ENCODE data around the gene DNM3.

Gene DNM3

DNA sequence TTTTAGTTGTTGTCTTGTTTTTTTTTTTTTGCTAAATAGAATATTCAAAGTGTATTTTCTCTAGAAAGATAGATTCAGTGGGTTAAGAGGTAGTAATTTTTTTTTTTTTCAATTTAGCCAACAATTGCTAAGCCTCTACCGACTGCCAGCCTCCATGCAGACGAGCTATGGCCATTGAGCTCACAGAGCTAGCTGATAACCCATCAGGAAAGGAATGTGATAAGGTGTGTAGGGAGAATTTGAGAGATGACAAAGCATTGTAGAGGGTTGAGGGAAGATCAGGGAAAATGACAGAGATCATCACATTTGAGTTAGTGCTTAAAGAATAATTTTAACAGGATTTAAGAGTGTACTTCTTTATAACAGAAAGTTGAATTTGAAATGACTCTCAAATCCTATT is 30.6 kb downstream of the DNM3 start:
- no peak for DNase-seq (ENCODE audit: low read depth)

DNA sequence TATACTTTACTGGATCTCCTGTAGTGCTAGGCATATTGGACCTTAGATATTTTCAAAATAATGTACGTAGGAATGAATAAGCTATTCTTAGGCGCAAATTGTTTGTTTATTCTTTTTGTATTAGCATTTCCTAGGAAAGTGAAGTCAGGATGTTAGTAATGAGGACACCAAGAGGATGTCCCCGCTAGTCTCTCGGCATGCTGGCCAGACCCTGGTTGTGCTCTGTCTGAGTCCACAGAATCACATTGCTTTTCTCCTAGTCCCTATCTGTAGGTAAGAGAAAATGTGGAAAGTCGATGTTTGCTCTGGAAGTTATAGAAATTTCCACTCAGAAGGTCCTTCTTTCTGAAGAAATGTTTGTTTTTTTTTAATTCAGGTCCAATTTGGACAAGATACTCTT is 31.1 kb downstream of the DNM3 start:
- no peak for DNase-seq (ENCODE audit: low read depth)

DNA sequence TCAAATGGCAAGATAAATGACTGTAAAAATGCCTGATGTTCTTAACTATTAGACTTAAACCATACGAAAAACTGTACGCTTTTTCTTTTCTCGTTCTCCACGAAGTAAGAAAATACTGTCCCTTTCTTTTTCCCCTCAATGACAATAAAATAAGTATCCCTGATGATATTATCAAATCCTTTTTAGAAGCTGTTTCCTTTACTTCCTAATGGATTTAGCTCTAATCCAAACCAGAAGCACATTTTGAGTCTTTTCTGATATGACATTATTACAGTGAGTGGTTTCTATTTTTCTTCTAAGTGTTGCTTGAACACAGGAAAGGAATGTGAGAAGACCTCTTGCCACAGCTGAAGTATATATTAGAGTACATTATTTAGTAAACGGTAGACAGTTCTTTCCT is 32.4 kb downstream of the DNM3 start:
- DNase-seq (ENCODE audit: low read depth), result no peak

DNA sequence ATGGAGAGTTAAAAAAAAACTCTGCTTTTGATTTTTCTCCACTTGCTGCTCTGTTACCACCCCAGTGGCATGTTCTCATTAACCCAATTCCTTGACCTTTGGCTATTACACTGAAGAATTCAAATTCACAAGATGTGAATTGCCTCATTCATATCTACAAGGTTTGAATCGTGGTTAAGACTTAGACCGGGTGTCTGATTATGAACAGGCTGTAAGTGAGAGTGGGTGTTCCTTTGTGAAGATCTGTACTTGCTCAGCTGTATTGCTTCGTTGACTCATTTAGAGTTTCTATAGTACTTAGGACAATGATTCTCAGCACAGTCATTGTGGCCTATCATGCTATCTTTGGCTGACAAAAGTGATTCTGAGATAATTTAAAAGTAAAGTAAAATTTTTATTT is 36.4 kb downstream of the DNM3 start:
- no peak for DNase-seq (ENCODE audit: low read depth)

DNA sequence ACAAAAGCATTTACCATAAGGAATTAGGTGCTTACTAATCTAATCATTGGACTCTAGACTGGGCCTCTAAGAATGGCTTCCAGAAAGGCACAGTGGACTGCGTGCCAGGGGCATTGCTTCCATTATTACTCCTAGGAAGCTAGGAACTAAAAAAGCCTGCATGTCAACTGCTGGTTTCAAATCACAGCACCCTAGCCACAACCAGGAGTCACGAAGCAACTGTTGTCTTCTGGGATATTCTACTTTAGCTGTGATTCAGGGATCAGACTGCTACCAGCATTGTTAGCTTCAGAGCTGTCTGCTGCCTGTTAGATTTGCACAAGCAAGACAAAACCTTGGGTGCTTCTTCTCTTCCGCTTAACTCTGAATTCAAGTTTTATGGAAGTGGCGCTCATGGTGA is 38.3 kb downstream of the DNM3 start:
- no peak for DNase-seq (ENCODE audit: low read depth)

DNA sequence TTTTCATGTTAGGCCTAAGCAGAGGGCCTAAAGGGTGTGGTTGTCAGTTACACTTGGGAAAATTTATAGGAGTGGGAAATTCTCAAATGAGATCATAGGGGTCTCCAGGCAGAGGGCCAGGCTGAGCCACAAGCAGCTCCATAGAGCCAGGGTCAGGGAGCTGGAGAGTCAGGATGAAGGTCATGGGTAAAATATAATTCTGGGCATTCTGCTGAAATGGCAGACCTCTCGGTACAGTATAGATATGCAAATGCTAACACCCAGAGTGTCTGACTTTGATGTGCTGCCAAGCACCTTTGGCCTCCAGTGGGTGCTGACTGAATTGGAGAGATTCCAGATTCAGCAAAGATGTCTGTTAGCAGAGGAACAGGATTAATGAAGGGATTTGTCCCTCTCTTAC is 40.1 kb downstream of the DNM3 start:
- DNase-seq (ENCODE audit: low read depth), result no peak

DNA sequence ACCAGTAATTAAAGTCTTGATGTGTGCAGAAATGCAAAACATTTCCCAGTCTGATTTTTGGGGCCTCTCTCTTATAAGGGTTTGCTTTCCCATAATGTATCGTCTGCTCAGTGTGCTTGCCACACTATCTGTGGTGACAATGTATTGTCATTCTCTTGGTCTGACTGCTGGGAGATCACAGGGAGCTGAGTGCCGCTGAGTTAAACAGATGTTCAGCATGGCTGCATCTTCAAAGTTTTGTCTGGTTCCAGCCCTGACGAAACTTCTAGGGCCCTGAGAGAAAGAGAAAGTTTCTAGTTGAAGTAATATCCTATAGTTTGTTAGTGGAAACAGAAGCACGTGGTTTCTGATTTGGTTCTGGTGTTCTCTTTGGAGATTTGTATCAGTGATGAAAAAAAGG is 42.6 kb downstream of the DNM3 start:
- DNase-seq (ENCODE audit: low read depth), result no peak

DNA sequence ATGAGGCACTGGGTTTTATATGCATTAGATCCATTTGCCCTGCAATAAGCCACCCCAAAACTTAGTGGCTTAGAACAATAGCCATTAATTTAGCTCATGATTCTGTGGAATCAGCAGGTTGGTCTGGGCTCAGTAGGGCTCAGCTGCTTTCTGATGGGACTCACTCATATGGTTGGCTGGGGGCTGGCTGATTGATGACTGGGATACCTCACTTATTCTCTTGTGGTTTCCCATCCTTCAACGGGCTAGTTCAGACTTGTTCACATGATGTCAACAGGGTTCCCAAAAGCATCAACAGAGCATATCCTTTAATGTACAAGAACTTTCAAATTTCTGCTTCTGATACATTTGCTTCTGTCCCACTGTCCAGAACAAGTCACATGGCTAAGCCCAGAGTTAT is 43.2 kb downstream of the DNM3 start:
- no peak for DNase-seq (ENCODE audit: low read depth)

DNA sequence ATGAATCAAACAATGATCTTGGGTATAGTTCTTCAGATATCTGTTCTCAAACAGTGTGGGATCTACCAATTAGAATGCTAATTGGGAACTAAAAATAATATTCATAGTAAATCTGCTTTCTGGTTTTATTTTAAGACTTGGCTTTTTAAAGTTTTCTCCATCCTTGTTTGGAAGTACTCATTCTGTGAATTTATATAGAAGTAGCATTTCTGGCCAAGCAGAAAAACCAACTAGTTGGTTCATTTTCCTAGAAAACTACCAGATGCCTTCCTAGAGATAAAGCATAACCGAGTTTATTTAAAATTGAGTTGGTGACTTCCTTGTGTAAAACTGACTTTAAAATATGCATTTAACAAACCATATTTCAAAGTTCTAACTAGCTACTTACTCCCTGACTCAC is 48.8 kb downstream of the DNM3 start:
- DNase-seq (ENCODE audit: low read depth), result no peak

DNA sequence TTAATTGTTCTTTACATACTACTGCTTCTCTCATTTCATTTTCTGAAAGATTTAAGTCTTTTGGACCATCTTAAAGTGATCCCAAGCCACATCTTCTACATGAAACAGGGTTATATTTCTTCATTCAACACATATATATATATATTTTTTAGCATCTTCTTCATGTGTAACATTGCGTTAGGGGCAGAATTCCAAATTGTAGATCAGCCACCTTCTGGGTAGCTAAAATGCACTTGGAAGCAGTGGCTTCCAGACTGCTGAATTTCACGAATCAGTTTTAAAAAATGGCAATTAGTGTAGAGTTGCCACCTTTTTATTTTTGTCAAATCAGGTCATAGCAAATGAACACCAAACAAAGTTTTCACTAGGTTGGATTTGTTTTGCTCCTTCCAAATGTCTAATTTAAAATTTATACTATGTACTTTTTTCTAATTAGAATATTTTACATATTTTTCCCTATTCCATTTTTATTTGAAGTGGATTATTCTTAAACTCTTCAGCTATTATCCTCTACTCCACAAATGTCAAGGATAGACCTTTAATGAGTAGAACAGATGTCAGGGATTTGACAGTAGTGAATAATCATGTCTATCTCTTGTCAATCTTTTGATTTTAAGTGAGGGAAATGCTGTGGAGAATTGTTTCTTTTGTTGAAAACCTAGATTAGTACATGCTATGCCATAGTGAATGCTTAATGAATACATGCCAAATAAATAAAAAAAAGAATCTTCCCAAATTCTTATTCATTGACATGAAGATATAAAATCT is 55.8 kb downstream of the DNM3 start:
- no peak for DNase-seq (ENCODE audit: low read depth)

DNA sequence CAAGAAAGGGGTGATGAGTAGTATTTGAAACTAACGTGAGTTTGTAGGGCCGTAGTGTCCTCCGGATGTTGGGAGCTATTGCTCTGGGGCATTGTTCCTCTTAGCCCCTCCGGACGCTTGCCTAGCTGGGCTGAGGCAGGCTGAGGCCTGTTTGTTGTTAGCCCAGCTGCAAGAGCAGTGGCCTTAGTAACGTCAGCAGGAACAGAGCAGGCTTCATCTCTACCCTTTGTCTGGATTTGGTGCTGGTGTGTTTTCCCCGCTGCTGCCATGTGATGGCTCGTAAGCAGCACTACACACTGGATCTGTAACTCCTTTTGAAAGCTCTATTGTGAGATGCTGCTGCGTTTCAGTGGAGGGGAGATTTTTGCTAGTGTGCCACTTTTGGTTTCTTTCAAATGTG is 57.6 kb downstream of the DNM3 start:
- no peak for DNase-seq (ENCODE audit: low read depth)

DNA sequence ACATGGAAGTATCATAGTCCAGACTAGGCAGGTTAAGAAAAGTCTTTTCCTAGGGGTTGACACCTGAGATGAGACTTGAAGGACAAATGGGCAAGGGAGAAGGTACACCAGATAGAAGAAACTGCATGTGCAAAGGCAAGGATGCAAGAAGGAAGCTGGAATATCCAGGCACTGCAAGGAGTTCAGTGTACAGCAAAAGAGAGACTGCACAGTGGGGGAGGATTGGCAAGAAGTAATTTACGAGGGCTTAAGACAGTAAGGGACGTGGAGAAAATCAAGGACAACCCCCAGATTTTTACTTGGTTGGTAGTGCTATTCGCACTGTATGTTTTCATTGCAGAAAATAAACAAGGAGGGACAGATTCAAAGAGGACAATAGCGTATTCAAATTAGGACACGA is 58.5 kb downstream of the DNM3 start:
- DNase-seq (ENCODE audit: low read depth), result no peak

DNA sequence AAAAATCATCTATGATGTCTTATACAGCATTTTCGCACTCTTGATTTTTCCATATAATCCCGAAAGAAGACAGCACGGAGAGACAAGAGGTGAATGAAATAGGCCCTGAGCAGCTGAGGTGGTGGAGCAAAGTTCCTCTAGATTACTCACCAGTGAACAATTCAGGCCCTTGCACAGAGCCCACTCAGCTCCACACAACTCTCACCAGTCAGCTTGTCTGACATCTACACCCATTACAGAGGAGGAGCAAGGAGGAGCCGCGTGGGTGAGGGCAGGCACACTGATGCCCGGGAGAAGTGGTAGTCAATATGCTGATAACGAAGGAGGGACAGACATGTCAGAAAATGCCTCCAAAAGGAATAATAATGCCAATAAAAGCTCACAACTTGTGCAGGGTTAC is 59.9 kb downstream of the DNM3 start:
- no peak for DNase-seq (ENCODE audit: low read depth)

DNA sequence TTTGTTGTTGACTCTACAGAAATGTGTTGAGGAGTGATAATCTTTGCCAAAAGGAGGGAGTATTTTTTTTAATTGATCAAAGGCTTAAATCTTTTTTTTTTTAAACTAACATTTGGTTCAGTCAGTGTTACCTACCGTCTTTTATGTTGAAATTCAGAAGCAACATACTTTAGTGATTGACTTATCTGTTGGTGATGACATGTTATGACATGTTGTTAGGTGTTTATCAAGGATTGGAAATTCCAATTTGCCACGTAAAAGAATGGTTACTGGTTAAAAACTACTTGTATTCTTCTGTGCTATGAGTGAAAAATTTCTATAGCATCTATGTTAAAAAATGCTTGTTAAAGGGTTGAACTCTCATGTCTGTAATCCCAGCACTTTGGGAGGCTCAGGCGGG is 61.2 kb downstream of the DNM3 start:
- no peak for DNase-seq (ENCODE audit: low read depth)

DNA sequence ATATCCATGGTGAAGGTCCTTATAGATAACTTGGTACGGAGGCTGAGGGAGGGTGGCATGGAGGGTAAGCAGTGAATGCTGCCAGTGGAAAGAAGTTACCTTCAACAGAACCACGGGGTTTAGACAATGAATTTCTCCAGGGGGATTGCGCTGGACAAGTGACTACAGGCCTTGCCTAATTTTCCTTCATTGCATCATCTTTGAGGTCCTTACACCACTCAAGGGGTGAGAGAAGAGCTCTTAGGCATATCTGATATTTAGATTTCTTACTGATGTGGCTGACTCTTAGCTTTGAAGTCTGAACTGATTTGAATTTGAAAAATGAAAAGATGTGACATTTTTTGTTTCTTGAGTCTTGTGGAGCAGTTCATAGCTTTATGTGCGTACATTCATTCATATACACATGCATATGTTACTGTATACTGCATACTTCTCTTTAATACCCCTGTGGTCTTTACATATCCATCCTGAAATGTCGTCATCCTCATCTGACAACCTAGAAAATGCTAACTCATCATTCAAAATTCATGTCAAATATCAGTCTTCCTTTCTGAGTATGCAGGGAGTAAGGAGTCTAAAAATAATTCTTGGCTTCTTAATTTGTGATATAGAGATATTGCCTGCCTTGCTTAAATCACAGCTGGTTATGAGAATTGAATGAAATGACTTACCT is 63.6 kb downstream of the DNM3 start:
- DNase-seq (ENCODE audit: low read depth), result no peak

DNA sequence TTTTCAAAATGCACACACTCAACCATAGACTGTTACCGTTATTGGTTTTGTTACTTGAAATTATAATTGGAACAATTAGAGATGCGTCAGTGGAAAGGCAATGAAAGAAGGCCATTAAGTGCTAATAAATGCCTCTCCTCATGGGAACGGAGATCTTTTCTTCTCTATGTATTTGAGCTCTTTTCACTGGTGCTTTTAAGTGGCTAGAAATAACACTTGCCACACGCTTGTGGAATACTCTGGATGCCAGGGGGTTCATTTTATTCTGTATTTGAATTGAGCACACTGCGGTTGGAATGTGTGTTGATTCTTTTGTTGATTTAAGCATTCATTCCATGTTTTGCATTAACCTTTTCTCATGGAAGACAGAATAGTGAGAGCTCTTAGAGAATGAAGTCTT is 68.4 kb downstream of the DNM3 start:
- DNase-seq (ENCODE audit: low read depth), result no peak

DNA sequence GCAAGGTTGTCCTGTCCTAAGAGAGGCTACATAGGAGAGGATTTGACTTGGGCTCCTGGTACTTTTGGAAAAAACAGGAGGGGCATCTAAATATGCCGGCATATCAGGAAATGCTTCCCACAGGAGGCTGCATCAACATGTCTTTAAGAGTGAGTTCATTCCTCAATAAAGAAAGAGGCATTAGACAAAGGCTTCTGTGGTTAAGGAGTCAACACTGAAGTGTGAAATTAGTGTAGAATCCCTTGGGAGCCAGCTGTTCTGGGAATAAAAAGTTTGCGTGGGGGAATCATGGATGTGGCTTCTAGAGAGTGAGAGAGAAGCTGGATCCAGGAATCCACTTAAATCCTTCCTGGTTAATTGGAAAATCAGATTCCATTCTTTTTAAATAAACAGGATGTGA is 69.5 kb downstream of the DNM3 start:
- no peak for DNase-seq (ENCODE audit: low read depth)

DNA sequence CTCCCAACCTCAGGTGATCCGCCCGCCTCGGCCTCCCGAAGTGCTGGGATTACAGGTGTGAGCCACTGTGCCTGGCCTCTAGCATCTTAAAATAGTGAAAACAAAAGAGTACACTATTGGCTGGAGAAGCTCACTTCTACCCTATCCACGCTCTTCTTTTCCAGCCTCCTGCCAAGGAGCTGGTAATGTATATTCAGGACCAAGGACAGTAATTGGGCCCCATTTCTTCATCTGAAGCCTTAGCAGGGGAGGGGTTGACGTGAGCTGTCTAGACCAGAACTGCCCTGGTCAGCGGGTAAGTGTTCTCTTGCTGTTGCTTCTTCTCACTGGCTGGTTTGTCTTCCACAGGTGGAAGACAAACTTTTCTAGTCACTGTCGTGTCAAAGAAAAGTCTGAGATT is 70.2 kb downstream of the DNM3 start:
- no peak for DNase-seq (ENCODE audit: low read depth)

DNA sequence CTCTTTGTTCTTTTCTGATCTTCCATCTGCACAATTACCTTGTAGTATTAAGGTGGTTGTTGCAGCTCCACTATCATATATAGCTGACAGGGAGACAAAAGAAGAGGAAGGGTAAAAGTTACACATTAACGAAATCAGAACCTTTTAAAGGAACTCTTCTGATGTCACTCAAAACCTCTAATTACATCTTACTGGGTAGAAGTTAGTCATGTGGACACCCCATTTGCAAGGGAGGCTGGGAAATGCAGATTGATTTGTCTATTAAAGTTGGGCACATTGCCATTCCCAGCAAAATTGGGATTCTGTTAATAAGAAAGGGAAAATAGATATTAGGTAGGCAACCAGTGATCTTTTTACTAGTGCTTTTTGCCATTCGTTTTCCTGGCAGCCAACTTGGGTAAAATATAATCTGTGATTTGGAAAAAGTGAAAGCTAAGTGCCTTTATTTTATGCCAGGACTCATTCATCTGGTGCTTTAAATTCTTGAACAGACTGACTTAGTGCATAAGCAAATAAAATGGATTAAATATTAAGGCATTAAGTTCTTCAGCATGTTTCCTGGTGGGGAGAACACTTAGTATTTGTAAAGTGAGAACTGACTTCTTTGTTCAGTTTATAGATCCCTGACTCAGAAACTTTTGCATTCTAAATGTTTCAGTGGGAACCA is 71.3 kb downstream of the DNM3 start:
- no peak for DNase-seq (ENCODE audit: low read depth)

DNA sequence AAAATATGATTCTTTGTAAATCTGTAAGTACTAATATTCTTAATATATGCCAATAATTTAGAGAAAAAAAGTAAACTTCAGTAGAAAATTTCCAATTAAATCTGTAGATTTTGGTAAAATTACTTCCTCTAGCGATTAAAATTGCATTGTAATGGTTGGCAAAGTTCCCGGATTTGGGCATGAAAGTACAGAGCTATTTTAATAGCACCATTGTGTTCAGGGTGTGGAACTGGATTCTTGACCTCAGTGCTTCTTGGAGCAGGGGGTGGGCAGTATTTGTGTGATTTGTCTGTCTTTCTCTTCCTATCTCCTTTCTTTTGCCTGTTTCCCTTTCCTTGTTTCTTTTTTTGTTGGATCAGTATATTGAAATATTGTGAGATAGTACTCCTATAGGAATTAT is 72.1 kb downstream of the DNM3 start:
- DNase-seq (ENCODE audit: low read depth), result no peak

DNA sequence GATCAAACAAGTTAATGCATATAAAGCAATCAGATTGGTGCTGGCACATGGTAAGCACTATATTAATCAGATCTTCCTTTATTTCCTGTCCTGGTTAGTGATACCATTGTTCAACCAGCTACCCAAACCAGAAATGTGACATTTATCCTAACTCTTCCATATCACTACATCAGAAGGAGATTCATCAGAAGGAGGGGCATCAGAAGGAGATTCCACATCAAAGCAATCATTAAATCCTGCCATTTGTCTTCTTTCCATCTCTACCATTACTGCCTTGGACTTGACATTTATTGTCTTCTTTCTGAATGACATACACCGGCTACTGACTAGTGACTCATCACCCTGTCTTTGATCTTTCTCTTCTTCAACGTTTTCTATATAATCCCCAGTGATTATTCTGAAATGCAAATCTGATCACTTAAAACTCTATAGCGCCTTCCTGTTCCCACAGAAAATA is 75.0 kb downstream of the DNM3 start:
- no peak for DNase-seq (ENCODE audit: low read depth)

DNA sequence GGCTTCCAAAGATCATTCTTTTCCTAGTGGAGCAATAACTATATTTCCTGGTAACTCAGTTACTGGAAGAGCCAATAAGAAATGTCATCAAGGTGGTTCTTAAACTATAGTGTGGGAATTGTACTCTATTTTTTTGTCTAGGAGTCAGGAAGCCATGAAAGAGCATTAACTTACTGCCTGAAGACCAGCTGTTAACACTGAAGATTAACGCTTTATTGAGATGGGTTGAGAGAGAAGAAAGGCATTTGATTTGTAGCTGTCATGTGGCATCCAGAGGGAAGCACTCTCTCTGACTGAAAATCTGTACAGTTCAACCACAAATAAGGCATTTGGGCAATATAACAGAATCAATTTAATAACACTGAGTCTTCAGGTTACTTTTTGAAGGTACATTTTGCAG is 76.0 kb downstream of the DNM3 start:
- DNase-seq (ENCODE audit: low read depth), result no peak
